SH-SY5Y (cell line): ENCODE data around the gene EREG.

Experiments
- GATA2 ChIP-seq: IDR thresholded peaks from 2 replicates; pipeline ENCODE4 v1.6.1; 2011; ENCODE audit warnings: mild to moderate bottlenecking, low read depth, low read length
- GATA3 ChIP-seq: IDR thresholded peaks from 2 replicates; pipeline ENCODE4 v1.6.1; 2011; ENCODE audit warnings: low read depth, mild to moderate bottlenecking, low read length, moderate library complexity

EREG gene

DNA sequence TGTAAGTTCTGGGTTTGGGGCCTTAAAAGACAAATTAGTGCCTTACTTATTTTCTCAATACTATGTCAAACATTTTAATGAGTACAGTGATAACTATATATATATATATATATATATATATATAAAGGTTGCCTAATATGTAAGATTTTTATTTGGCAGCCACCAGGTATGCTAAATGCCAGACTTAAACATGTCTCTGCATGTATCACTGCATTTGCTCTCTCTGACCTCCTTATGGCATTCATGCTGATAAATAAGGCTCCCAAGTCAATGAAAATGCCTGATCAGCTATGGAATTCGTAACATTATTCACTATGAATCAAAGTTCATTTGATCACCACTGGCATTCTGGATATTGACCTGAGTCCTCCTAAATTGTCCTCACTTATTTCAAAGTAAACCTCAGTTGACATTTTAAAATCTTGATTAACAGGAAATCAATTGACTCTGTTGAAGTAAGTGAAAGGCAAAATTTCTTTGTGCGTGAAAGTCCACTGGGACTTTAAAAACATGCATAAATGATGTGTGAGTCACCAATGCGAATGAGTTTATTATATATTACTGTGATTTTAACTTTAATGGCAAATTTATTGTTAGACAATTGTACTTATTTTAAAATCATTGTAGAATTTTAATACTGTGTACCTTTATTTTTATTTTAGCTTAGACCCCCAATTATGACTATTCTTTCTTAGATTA is 50.8 kb downstream of the EREG start:
- no peak for TF ChIP-seq GATA2
- no peak for TF ChIP-seq GATA3

DNA sequence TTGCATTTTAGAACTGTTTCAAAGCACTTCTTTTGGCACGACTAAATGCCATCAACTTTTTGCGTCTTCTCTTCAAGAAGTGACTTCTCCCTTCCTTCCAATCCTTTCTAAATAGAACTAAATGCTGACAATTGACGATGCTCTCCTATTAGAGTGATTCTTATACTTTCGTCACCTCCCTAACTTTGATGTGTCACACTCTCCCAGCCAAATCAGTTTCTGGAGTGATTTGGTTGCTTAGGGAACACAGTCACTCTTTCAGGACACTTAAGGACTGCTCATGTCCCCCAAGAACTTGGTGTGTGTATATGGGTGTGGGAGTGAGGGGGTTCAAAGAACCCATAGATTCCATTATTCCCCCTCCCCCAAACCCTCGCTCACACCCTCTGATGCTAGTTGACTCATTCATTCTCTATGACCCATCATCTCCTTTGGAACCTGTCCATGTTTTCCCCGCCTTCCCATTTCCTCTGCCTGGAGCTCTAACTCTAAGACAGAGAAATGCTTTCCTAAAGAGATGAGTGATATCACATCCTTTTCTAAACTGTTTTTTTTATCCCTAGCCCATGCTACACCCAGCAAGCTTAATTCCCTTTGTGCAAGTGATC is 53.2 kb downstream of the EREG start:
- no peak for TF ChIP-seq GATA2
- TF ChIP-seq GATA3 = no peak

DNA sequence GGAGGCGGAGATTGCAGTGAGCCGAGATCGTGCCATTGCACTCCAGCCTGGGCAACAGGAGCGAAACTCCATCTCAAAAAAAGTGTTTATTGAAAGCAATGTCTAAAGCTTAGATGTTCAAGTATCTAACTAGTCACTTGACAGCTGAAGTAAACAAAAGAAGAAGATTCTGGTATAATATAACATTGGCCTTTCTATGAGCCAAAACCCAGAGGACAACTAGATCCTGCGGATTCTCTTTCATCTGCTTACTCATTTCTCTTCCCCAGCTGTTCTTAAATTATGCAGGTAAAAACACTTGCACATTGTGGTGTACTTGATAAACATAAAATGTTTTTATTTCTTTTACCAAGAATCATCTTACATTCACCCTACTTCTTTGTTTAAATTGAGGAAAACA is 55.9 kb downstream of the EREG start:
- TF ChIP-seq GATA3 (no peak), GATA2 (no peak)

DNA sequence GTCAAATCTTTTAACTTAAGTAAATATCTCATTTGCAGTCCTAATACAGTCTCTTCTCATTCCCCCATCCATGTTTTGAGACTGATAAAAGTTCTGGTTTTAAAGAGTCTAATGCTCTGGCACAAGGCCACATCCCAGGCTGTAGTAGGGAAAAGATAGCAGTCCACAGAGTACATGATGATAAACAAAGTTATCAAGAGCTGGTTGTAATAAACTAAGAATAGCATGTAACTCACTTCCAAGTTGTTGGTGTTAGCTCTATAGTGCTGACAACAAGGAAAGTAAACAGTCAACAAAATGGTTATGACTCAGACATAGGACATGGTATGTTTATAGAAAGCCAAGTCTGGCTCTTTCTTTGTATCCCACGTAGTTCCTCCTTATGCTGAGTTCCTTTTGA is 58.2 kb downstream of the EREG start:
- TF ChIP-seq GATA2 (no peak), GATA3 (no peak)

DNA sequence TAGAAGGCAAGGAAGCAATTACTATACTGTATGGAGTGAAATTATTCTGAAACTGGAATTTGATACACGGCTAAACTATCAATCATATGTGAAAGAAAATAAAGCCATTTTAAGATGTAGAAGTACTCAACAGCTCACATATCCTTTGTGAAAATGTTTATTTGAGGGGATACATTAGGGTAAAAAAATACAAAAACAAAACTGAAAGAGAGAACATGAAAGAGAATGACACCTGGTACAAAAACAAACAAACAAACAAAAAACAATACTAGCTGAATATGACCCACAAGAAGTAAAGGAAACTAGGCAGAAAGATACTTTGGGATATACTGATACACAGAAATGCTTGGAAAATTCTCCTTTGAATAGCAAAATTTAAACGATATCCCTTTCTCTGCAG is 59.2 kb downstream of the EREG start:
- TF ChIP-seq GATA2 (no peak), GATA3 (no peak)

DNA sequence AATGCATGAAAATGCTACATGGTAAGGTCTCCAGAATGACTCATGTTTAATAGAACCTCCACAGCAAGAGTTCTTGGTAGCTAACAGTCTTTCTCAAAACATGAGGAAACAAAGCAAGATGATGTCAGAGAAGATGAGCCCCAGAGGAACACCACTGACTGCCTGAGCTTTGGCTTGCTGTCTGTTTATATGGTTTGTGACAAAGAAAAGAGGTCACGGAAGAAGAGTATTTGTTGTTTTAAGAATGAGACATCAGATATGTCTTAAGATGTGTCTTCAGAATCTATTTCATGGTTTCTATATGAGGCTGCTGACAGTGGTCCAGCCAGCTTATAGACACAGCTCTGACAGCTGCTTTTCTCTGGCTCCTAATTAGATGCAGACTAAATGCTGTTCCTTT is 61.2 kb downstream of the EREG start:
- TF ChIP-seq GATA2 (no peak), GATA3 (no peak)

DNA sequence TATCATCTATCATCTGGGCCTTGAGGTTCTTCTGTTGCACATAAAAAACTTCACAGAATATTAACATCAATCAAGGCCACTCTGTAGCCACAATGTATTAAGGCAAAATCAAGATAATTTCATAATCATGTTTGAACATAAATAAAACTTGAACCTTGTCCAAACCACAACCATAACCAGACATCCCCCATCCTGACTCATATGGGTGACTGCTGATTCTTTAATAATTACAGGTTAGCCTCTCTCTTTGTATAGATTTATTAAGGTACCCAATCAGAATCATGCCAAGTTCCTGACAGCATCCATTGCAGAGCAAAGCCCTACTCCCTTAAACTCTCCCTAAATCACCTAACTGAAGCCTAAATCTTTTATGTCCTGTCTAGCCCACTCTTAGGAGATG is 63.3 kb downstream of the EREG start:
- TF ChIP-seq GATA2 = no peak
- no peak for TF ChIP-seq GATA3

DNA sequence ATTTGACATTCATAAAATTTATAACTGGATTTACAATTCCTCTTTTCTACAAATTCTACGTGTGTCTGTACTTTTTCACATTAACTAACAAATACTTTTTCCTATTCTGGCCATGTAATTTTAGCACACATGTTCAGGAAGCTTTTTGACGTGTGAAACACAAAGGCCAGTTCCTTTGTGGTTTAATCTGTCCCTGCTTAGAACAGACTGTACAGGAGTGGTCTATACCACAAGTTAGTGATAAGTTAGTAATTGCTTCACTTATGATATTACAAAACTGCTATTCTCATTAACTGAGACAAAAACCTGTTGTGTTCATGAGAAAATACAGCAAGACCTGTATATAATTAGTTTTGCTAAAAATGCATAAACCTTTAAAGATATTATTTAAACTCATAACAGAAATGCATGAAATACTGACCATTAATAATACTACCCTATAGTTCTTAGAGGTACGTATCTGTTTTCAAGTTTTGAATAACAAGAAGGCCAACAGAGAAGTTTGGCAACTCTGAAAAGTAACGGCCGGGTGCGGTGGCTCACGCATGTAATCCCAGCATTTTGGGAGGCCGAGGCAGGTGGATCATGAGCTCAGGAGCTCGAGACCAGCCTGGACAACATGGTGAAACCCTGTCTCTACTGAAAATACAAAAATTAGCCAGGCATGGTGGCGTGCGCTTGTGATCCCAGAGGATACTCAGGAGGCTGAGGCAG is 66.3 kb downstream of the EREG start:
- TF ChIP-seq GATA2 (no peak), GATA3 (no peak)

DNA sequence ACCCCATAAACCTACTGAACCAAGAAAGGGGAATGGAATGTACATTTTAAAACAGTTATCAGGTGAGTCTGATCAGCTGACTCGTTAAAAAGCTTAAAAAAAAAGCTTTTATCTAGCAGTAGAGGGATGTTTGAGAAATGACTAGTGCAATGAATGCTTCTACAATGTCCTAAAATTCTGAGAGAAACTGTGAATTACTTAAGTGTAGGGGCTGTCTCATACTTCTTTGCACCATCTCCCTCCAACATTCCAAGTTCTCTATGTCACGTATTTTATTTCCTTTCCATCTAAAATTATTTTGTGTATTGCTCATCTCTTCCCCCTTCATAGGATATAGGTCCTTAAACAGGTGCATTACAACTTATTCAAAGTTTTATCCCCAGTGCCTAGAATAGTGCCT is 68.1 kb downstream of the EREG start:
- TF ChIP-seq GATA3 (no peak), GATA2 (no peak)

DNA sequence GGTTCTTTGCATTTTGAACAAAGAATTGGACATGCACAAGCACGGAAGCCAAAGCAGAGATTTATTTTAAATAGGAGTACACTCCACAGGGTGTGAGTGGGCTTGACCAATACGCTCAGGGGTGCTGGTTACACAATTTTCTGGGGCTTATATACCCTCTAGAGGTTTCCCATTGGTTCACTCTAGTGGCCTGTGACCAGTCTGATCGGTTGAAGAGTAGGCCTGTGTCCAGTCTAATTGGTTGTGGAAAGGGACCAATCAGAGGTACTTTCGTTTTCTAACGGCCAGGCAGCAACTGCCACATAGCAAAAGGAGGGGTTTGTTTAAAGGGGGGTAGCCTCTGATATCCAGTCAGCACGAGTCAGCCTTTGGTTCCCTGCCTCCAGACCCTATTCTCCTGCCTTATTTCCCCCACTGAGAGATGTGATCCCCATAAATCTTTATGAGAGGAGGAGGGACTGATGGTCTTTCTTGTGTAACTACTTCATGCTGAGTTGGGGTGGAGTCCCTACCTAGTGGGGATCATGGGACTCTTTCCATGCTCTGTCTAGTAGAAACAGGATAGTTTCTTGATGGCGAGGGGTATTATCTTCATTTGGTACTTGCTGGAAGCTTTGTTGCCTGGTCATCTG is 68.7 kb downstream of the EREG start:
- TF ChIP-seq GATA2 (no peak), GATA3 (no peak)

DNA sequence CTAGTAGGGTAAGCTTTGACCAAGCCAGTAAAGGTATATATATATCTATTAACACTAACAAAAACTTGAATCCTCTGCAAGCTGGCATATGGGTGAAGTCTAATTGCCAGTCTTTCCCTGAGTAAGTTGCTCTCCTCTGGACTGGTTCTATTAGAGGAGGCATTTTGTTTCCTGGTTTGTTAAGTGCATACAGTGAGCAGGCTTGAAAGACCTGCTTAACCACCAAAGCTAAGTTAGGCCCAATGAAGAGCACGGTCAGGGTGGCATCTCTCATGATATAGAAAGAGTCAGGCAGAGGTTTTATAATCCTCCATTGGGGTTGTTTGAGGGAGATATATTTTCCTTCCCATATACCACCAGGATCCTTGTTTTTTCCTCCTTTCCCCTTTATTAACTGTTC is 70.4 kb downstream of the EREG start:
- TF ChIP-seq GATA2 (no peak), GATA3 (no peak)

DNA sequence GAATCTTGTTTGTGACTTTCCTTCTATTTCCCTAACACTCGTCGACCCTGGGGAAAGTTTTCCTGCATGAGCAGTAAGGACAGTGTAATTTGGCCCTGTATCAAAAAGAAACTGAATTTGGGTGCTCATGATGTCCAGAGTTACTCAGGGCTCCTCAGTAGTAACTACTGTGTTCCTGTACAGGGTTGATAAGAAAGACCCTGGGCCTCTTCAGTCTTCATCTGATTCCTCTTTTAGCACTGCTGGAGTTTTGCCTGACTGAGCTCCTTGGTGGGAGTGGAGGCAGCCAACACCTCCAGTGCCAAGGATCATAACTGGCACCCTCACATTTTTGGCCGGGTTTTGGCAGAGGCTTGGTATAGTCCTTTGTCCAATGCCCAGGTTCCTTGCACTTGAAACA is 72.9 kb downstream of the EREG start:
- TF ChIP-seq GATA3 = no peak
- no peak for TF ChIP-seq GATA2
